Tibial nerve (tissue), 3 donors: ENCODE data around the gene ANKRD17.

Experiments used
- CTCF ChIP-seq, 5 experiments: fragments of 200-600 bp in 3 of 5; fragments of 450-650 bp in 2 of 5; sonication (generic) in 3 of 5; IDR thresholded peaks; one replicate each; pipeline ENCODE4 v1.5.1; 2016 to 2019; ENCODE audit warnings: antibody characterized with exemption in 5 of 5, mild to moderate bottlenecking in 3 of 5, moderate library complexity in 2 of 5
- POLR2A ChIP-seq, 2 donors: fragments of 450-650 bp; IDR thresholded peaks; one replicate each; pipeline ENCODE4 v1.6.1; 2017; ENCODE audit warnings: antibody characterized with exemption in 2 of 2, mild to moderate bottlenecking in 2 of 2, moderate library complexity in 2 of 2

- no peak for TF ChIP-seq CTCF (IDR thresholded peaks at IDR 0.05)
- TF ChIP-seq POLR2A (IDR thresholded peaks at IDR 0.05): no peak
Measured at GRCh38 chr4:73221734-73222133, 36.9 kb downstream of the ANKRD17 start.
